ENCODE results near the gene FAR2.

FAR2 gene

DNA sequence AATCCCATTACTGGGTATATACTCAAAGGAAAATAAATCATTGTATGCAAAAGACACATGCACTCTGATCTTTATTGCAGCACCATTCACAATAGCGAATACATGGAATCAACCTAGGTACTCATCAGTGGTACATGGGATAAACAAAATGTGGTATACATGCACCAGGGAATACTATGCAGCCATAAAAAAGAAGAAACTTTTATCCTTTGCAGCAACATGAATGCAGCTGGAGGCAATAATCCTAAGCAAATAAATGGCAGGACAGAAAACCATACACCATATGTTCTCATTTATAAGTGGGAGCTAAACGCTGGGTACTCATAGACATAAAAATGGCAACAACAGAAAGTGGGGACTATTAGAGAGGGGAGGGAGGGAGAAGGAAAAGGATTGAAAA, 216.0 kb downstream of the FAR2 start:
- H3K36me3 ChIP-seq (ENCODE audit: control insufficient read depth in 2 of 2, insufficient read depth in 1 of 2, low read length in 2 of 2): peaks cover 38 to 42% of the 10 kb centered on the region in 2 experiments
- H3K27ac ChIP-seq (ENCODE audit: extremely low read depth, low read depth, low read length): no peak overlapping the region
- ChIA-PET CTCF (no interaction called here), POLR2A (no interaction called here)
- TF ChIP-seq MZF1 (tag by site-specific recombination; IDR thresholded peaks at IDR 0.05; ENCODE audit: borderline replicate concordance): 0 out of 2 replicates have a peak, but pooled peaks have one; percentile 28
- TF ChIP-seq, protein P1, sequence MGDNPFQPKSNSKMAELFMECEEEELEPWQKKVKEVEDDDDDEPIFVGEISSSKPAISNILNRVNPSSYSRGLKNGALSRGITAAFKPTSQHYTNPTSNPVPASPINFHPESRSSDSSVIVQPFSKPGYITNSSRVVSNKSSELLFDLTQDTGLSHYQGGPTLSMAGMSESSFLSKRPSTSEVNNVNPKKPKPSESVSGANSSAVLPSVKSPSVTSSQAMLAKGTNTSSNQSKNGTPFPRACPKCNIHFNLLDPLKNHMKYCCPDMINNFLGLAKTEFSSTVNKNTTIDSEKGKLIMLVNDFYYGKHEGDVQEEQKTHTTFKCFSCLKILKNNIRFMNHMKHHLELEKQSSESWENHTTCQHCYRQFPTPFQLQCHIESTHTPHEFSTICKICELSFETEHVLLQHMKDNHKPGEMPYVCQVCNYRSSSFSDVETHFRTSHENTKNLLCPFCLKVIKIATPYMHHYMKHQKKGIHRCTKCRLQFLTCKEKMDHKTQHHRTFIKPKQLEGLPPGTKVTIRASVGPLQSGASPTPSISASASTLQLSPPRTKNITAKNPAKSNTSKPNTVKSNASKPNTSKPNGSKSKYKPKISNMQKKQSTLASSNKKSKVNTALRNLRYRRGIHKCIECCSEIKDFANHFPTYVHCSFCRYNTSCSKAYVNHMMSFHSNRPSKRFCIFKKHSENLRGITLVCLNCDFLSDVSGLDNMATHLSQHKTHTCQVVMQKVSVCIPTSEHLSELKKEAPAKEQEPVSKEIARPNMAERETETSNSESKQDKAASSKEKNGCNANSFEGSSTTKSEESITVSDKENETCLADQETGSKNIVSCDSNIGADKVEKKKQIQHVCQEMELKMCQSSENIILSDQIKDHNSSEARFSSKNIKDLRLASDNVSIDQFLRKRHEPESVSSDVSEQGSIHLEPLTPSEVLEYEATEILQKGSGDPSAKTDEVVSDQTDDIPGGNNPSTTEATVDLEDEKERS (tag by site-specific recombination; IDR thresholded peaks at IDR 0.05): peak; percentile 57; the same call in 1 of the 2 replicates
- TF ChIP-seq ZNF146 (tag by site-specific recombination; IDR thresholded peaks at IDR 0.05): peak; percentile 91
- TF ChIP-seq ZNF677 (tag by site-specific recombination; IDR thresholded peaks at IDR 0.05): no peak
- no peak overlapping the region for H3K4me3 ChIP-seq (ENCODE audit: low read depth, low read length)
- H3K9me3 ChIP-seq (ENCODE audit: control insufficient read depth, insufficient read depth, low read depth, low read length): no peaks in the 10 kb centered on the region
- no peaks in the 10 kb centered on the region for H3K4me1 ChIP-seq (ENCODE audit: control insufficient read depth, insufficient read depth, low read length)

DNA sequence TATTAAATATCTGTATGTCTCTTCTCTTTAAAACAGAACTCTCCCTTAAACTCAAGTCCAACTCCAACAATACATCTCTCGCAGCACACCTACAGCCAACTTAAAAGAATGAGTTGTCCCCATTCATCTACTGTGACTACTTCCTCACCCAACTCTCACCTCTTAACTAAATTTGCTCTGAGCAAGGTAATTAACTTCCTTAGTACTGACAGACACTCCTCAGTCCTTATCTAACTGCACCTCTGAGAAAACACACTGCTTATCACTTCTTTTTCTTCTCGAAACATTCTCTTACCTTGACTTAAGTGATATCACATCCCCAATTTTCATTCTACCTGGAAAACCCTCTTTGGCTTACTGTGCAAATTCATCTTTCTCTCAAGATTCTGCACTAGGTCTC, 224.9 kb downstream of the FAR2 start:
- Histone ChIP-seq H3K9me3 (ENCODE audit: control insufficient read depth, insufficient read depth, low read depth, low read length) (no peaks in the 10 kb centered on the region), H3K4me1 (ENCODE audit: control insufficient read depth, insufficient read depth, low read length) (no peaks in the 10 kb centered on the region), H3K4me3 (ENCODE audit: low read depth, low read length) (no peak overlapping the region), H3K36me3 (ENCODE audit: control insufficient read depth in 2 of 2, insufficient read depth in 1 of 2, low read length in 2 of 2) (peaks cover 18 to 25% of the 10 kb centered on the region in 2 experiments), H3K27ac (ENCODE audit: extremely low read depth, low read depth, low read length) (no peak overlapping the region)
- ChIA-PET CTCF (no interaction called here), POLR2A (no interaction called here)
- TF ChIP-seq PRDM1 (tag by site-specific recombination; IDR thresholded peaks at IDR 0.05): 0 out of 2 replicates have a peak, but pooled peaks have one; percentile 16
- TF ChIP-seq, protein P2, sequence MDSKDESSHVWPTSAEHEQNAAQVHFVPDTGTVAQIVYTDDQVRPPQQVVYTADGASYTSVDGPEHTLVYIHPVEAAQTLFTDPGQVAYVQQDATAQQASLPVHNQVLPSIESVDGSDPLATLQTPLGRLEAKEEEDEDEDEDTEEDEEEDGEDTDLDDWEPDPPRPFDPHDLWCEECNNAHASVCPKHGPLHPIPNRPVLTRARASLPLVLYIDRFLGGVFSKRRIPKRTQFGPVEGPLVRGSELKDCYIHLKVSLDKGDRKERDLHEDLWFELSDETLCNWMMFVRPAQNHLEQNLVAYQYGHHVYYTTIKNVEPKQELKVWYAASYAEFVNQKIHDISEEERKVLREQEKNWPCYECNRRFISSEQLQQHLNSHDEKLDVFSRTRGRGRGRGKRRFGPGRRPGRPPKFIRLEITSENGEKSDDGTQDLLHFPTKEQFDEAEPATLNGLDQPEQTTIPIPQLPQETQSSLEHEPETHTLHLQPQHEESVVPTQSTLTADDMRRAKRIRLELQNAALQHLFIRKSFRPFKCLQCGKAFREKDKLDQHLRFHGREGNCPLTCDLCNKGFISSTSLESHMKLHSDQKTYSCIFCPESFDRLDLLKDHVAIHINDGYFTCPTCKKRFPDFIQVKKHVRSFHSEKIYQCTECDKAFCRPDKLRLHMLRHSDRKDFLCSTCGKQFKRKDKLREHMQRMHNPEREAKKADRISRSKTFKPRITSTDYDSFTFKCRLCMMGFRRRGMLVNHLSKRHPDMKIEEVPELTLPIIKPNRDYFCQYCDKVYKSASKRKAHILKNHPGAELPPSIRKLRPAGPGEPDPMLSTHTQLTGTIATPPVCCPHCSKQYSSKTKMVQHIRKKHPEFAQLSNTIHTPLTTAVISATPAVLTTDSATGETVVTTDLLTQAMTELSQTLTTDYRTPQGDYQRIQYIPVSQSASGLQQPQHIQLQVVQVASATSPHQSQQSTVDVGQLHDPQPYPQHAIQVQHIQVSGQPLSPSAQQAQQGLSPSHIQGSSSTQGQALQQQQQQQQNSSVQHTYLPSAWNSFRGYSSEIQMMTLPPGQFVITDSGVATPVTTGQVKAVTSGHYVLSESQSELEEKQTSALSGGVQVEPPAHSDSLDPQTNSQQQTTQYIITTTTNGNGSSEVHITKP (tag by site-specific recombination; IDR thresholded peaks at IDR 0.05): no peak
- no peak for TF ChIP-seq MEIS1 (CRISPR knock-in tag; IDR thresholded peaks at IDR 0.05; ENCODE audit: borderline replicate concordance)

DNA sequence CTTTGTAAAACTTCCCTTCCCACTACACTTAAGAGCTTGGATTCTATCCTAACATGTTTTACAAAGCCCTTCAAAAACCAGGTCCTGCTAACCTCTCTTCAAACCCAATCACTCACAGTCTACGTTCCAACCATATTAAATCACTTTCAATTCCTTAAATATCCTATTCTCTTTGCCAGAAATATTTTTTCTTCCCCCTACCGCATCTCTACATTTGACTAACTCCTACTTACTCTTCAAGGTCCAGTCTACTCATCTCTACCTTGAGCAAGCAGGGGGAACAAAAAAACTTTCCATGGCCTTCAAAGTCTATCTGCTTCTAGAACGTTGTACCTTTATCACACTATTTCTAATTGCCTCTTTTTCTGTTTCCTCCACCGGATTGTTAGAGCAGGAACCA, 225.8 kb downstream of the FAR2 start:
- ChIA-PET CTCF (interaction anchor here (1.4 kb wide), 1 partner anchor 8 kb away, joined by 5 read pairs; no protein-coding TSS in a partner anchor), POLR2A (no interaction called here)
- peaks cover 11 to 21% of the 10 kb centered on the region in 2 experiments for H3K36me3 ChIP-seq (ENCODE audit: control insufficient read depth in 2 of 2, insufficient read depth in 1 of 2, low read length in 2 of 2)
- H3K9me3 ChIP-seq (ENCODE audit: control insufficient read depth, insufficient read depth, low read depth, low read length): no peaks in the 10 kb centered on the region
- no peak overlapping the region for H3K4me3 ChIP-seq (ENCODE audit: low read depth, low read length)
- H3K27ac ChIP-seq (ENCODE audit: extremely low read depth, low read depth, low read length): no peak overlapping the region
- H3K4me1 ChIP-seq (ENCODE audit: control insufficient read depth, insufficient read depth, low read length): no peaks in the 10 kb centered on the region; the same call in 1 of the 2 replicates
- TF ChIP-seq ZNF621 (tag by site-specific recombination; IDR thresholded peaks at IDR 0.05) (no peak), WT1 (tag by site-specific recombination; IDR thresholded peaks at IDR 0.05) (no peak), YY2 (tag by site-specific recombination; IDR thresholded peaks at IDR 0.05) (no peak), KLF7 (tag by site-specific recombination; IDR thresholded peaks at IDR 0.05; ENCODE audit: borderline replicate concordance) (no peak), ZNF391 (tag by site-specific recombination; IDR thresholded peaks at IDR 0.05; ENCODE audit: borderline replicate concordance, low read depth) (no peak), ZNF670 (tag by site-specific recombination; IDR thresholded peaks at IDR 0.05; ENCODE audit: low read depth) (no peak), ZNF423 (tag by site-specific recombination; IDR thresholded peaks at IDR 0.05) (no peak), ZNF571 (tag by site-specific recombination; IDR thresholded peaks at IDR 0.05) (no peak), ZNF501 (tag by site-specific recombination; IDR thresholded peaks at IDR 0.05) (no peak), ZNF19 (tag by site-specific recombination; IDR thresholded peaks at IDR 0.05; ENCODE audit: low read depth) (no peak), ZNF530 (tag by site-specific recombination; IDR thresholded peaks at IDR 0.05; ENCODE audit: low read depth) (no peak), SCRT1 (tag by site-specific recombination; IDR thresholded peaks at IDR 0.05; ENCODE audit: borderline replicate concordance) (no peak)
- TF ChIP-seq, protein P3, sequence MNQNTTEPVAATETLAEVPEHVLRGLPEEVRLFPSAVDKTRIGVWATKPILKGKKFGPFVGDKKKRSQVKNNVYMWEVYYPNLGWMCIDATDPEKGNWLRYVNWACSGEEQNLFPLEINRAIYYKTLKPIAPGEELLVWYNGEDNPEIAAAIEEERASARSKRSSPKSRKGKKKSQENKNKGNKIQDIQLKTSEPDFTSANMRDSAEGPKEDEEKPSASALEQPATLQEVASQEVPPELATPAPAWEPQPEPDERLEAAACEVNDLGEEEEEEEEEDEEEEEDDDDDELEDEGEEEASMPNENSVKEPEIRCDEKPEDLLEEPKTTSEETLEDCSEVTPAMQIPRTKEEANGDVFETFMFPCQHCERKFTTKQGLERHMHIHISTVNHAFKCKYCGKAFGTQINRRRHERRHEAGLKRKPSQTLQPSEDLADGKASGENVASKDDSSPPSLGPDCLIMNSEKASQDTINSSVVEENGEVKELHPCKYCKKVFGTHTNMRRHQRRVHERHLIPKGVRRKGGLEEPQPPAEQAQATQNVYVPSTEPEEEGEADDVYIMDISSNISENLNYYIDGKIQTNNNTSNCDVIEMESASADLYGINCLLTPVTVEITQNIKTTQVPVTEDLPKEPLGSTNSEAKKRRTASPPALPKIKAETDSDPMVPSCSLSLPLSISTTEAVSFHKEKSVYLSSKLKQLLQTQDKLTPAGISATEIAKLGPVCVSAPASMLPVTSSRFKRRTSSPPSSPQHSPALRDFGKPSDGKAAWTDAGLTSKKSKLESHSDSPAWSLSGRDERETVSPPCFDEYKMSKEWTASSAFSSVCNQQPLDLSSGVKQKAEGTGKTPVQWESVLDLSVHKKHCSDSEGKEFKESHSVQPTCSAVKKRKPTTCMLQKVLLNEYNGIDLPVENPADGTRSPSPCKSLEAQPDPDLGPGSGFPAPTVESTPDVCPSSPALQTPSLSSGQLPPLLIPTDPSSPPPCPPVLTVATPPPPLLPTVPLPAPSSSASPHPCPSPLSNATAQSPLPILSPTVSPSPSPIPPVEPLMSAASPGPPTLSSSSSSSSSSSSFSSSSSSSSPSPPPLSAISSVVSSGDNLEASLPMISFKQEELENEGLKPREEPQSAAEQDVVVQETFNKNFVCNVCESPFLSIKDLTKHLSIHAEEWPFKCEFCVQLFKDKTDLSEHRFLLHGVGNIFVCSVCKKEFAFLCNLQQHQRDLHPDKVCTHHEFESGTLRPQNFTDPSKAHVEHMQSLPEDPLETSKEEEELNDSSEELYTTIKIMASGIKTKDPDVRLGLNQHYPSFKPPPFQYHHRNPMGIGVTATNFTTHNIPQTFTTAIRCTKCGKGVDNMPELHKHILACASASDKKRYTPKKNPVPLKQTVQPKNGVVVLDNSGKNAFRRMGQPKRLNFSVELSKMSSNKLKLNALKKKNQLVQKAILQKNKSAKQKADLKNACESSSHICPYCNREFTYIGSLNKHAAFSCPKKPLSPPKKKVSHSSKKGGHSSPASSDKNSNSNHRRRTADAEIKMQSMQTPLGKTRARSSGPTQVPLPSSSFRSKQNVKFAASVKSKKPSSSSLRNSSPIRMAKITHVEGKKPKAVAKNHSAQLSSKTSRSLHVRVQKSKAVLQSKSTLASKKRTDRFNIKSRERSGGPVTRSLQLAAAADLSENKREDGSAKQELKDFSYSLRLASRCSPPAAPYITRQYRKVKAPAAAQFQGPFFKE (tag by site-specific recombination; IDR thresholded peaks at IDR 0.05; ENCODE audit: borderline replicate concordance): no peak
